Panc1 (cell line): Measurements from ENCODE around the gene ALK. TPM values are rescaled to one million over a fixed set of nuclear protein-coding genes. Genes with fewer than 3 reads are reported as not detected.

Experiments
- ATAC-seq: fragments of 200-7000 bp; cut with Tn5 transposase; 2 replicates; pipeline ENCODE4 v1.9.1; 2020; ENCODE audit warnings: mild to moderate bottlenecking, moderate library complexity
- BruUV-seq: library from RNA; stranded (reverse); fragments of 400-500 nt; replicated peaks from 2 replicates; lab custom pipeline; 2021; lab: Mats Ljungman, UMichigan
- CTCF ChIA-PET: fragments of 300-600 bp; sonication (Branson Sonifier 250); formaldehyde crosslinking; loops from one replicate; lab custom pipeline; 2022; ENCODE audit warnings: antibody characterized with exemption; lab: Charles Lee
- POLR2A ChIA-PET: fragments of 300-600 bp; sonication (Branson Sonifier 250); formaldehyde crosslinking; loops from one replicate; lab custom pipeline; 2022; ENCODE audit warnings: antibody characterized with exemption; lab: Charles Lee
- DNase-seq: peaks from one replicate; pipeline ENCODE4 v3.0.0-alpha.2; 2010; ENCODE audit warnings: low read depth, low spot score
- H3K27ac ChIP-seq: 2 replicates; pipeline ENCODE4 v1.5.1; 2011; ENCODE audit warnings: mild to moderate bottlenecking, low read length, inconsistent platforms
- H3K27me3 ChIP-seq: fragments of 200-500 bp; sonication (Bioruptor generic); 2 replicates; pipeline ENCODE4 v1.6.0; 2014; ENCODE audit warnings: low read length, inconsistent platforms; ENCODE audit not compliant: control insufficient read depth, insufficient read depth
- H3K36me3 ChIP-seq: fragments of 200-500 bp; sonication (Bioruptor generic); 2 replicates; pipeline ENCODE4 v1.5.1; 2014; ENCODE audit warnings: inconsistent platforms, mild to moderate bottlenecking, low read length, moderate library complexity; ENCODE audit not compliant: control insufficient read depth, insufficient read depth
- H3K4me1 ChIP-seq: 2 replicates; pipeline ENCODE4 v1.5.1; 2011; ENCODE audit warnings: inconsistent platforms, mild to moderate bottlenecking, low read length, moderate library complexity; ENCODE audit not compliant: control insufficient read depth, insufficient read depth
- H3K4me3 ChIP-seq, 2 experiments: 2 replicates each; pipeline ENCODE4 v1.5.1; 2011 to 2012; ENCODE audit warnings: low read depth in 2 of 2, low read length in 2 of 2, mild to moderate bottlenecking in 2 of 2, inconsistent platforms in 1 of 2, moderate library complexity in 1 of 2
- H3K9me3 ChIP-seq: fragments of 200-500 bp; sonication (Bioruptor generic); 2 replicates; pipeline ENCODE4 v1.5.1; 2014; ENCODE audit warnings: low read depth, mild to moderate bottlenecking, inconsistent platforms, low read length, moderate library complexity; ENCODE audit not compliant: control insufficient read depth, insufficient read depth
- POLR2AphosphoS5 ChIP-seq: IDR thresholded peaks from 2 replicates; pipeline ENCODE4 v1.6.1; 2012; ENCODE audit warnings: mild to moderate bottlenecking, low read depth, low read length, moderate library complexity
- SIN3A ChIP-seq: IDR thresholded peaks from 2 replicates; pipeline ENCODE4 v1.6.1; 2012; ENCODE audit warnings: low read depth, mild to moderate bottlenecking, low read length, moderate library complexity, borderline replicate concordance; ENCODE audit not compliant: insufficient read depth
- TCF7L2 ChIP-seq: IDR thresholded peaks from 2 replicates; pipeline ENCODE4 v1.6.1; 2011; ENCODE audit warnings: mild to moderate bottlenecking, low read depth, low read length, inconsistent platforms
- in situ Hi-C: cut with HindIII; loops from 2 replicates; pipeline ENCODE4 v1.10.0; 2016; ENCODE audit warnings: low sequenced_read_pairs, low pct_unique_long_range_greater_than_20kb
- intact Hi-C: fragments of 100-400 bp; cut with micrococcal nuclease; formaldehyde crosslinking; loops from one replicate; pipeline ENCODE4 v1.10.0; 2022; ENCODE audit not compliant: unreplicated experiment
- total RNA-seq: library from RNA; stranded (reverse); gene quantifications from one replicate; pipeline ENCODE4 v1.2.1, GENCODE V29; 2021; ENCODE audit not compliant: unreplicated experiment
- TF ChIP-seq, protein P1 (sequence below): fragments of 450-650 bp; IDR thresholded peaks from 2 replicates; pipeline ENCODE4 v1.5.1; 2017; ENCODE audit warnings: mild to moderate bottlenecking
- TF ChIP-seq, protein P2 (sequence below), 2 experiments: IDR thresholded peaks; 2 replicates each; pipeline ENCODE4 v1.6.1; 2011 to 2012; ENCODE audit warnings: low read depth in 2 of 2, control low read depth in 1 of 2, low read length in 1 of 2, mild to moderate bottlenecking in 1 of 2, moderate library complexity in 1 of 2; ENCODE audit not compliant: insufficient read depth in 1 of 2

ALK gene
- total RNA-seq, 1 experiment from 2014 or later = not detected

DNA sequence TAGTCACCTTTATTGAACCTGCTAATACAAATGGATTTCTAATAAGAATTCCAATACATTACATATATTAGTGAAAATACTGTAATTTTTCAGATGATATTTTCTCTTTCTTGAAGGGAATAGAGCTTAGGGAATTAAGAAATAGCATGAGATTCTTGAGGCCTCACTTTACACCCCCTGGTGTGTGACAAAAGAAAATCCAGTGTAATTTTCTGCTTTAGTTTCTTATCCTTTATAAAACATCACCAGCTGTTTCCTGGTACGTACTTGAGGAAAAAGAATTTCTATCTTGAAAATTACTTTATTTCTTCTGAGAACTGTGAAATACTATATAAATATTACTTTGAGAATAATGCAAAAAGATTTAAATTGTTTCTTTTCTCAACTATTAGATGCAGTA is 734.6 kb downstream of the ALK start:
- H3K27me3 ChIP-seq = no peaks in the 10 kb centered on the region
- H3K9me3 ChIP-seq = no peaks in the 10 kb centered on the region
- H3K4me3 ChIP-seq = no peak overlapping the region
- no peaks in the 10 kb centered on the region; the same call in 1 of the 2 replicates for H3K4me1 ChIP-seq
- no peak for ATAC-seq
- POLR2A ChIA-PET = no interaction called here
- no peak for DNase-seq
- in situ Hi-C loops (no loop called here), intact Hi-C loops (no loop called here)
- no peak overlapping the region for H3K27ac ChIP-seq
- TF ChIP-seq TCF7L2 = no peak
- TF ChIP-seq SIN3A = no peak
- TF ChIP-seq, protein P1, sequence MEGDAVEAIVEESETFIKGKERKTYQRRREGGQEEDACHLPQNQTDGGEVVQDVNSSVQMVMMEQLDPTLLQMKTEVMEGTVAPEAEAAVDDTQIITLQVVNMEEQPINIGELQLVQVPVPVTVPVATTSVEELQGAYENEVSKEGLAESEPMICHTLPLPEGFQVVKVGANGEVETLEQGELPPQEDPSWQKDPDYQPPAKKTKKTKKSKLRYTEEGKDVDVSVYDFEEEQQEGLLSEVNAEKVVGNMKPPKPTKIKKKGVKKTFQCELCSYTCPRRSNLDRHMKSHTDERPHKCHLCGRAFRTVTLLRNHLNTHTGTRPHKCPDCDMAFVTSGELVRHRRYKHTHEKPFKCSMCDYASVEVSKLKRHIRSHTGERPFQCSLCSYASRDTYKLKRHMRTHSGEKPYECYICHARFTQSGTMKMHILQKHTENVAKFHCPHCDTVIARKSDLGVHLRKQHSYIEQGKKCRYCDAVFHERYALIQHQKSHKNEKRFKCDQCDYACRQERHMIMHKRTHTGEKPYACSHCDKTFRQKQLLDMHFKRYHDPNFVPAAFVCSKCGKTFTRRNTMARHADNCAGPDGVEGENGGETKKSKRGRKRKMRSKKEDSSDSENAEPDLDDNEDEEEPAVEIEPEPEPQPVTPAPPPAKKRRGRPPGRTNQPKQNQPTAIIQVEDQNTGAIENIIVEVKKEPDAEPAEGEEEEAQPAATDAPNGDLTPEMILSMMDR = no peak
- no peak for TF ChIP-seq POLR2AphosphoS5
- TF ChIP-seq, protein P2, sequence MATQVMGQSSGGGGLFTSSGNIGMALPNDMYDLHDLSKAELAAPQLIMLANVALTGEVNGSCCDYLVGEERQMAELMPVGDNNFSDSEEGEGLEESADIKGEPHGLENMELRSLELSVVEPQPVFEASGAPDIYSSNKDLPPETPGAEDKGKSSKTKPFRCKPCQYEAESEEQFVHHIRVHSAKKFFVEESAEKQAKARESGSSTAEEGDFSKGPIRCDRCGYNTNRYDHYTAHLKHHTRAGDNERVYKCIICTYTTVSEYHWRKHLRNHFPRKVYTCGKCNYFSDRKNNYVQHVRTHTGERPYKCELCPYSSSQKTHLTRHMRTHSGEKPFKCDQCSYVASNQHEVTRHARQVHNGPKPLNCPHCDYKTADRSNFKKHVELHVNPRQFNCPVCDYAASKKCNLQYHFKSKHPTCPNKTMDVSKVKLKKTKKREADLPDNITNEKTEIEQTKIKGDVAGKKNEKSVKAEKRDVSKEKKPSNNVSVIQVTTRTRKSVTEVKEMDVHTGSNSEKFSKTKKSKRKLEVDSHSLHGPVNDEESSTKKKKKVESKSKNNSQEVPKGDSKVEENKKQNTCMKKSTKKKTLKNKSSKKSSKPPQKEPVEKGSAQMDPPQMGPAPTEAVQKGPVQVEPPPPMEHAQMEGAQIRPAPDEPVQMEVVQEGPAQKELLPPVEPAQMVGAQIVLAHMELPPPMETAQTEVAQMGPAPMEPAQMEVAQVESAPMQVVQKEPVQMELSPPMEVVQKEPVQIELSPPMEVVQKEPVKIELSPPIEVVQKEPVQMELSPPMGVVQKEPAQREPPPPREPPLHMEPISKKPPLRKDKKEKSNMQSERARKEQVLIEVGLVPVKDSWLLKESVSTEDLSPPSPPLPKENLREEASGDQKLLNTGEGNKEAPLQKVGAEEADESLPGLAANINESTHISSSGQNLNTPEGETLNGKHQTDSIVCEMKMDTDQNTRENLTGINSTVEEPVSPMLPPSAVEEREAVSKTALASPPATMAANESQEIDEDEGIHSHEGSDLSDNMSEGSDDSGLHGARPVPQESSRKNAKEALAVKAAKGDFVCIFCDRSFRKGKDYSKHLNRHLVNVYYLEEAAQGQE (IDR thresholded peaks at IDR 0.05; ENCODE audit: insufficient read depth in 1 of 2, low read depth in 2 of 2, low read length in 1 of 2) = no peak
- BruUV-seq = no TSS peak
- CTCF ChIA-PET = no interaction called here
- H3K36me3 ChIP-seq = peaks cover 6% of the 10 kb centered on the region

DNA sequence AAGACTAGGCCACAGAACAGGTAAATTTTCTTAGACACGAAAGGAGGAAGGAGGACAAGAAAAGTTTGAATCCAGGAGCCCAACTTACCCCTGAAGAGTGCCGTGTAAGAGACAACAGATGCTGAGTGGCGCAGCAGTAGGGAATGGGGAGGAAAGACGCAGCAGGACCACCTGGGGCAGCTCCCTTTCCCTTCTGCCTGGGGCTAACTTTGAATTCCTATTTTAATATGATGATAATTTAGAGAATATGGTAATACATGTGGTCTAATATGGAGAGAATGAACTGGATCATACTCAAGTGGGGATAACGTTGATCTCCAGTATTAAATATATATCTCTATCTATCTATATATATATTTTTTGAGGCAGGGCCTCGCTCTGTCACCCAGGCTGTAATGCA is 736.9 kb downstream of the ALK start:
- Histone ChIP-seq H3K4me3 (no peak overlapping the region), H3K36me3 (peaks cover 6% of the 10 kb centered on the region), H3K27ac (no peak overlapping the region), H3K4me1 (no peaks in the 10 kb centered on the region), H3K9me3 (no peaks in the 10 kb centered on the region), H3K27me3 (no peaks in the 10 kb centered on the region)
- no peak for TF ChIP-seq SIN3A
- TF ChIP-seq, protein P1 = no peak
- no peak for TF ChIP-seq POLR2AphosphoS5
- TF ChIP-seq TCF7L2 = no peak
- TF ChIP-seq, protein P2 (IDR thresholded peaks at IDR 0.05; ENCODE audit: insufficient read depth in 1 of 2, low read depth in 2 of 2, low read length in 1 of 2) = no peak
- DNase-seq = no peak
- BruUV-seq = no TSS peak
- ChIA-PET CTCF (no interaction called here), POLR2A (no interaction called here)
- in situ Hi-C loops = no loop called here
- intact Hi-C loops = no loop called here
- ATAC-seq = no peak
